Stimulated activated CD8-positive, alpha-beta memory T cell treated with anti-CD3 and anti-CD28 coated beads, Interleukin-12 subunit alpha, Interleukin-12 subunit beta, amount 100 ng/mL, for 24 hours (primary cell): ENCODE measurements around the gene OR10H3.
"Not testable (repeated sequence)": the region's sequence is repeated elsewhere in the genome, so short reads cannot be mapped to it uniquely, and the experiment has no call there.

Experiments
- DNase-seq: peaks from one replicate; pipeline ENCODE4 v3.0.0-alpha.2; 2020; ENCODE audit errors: extremely low read depth

The OR10H3 gene, protein sequence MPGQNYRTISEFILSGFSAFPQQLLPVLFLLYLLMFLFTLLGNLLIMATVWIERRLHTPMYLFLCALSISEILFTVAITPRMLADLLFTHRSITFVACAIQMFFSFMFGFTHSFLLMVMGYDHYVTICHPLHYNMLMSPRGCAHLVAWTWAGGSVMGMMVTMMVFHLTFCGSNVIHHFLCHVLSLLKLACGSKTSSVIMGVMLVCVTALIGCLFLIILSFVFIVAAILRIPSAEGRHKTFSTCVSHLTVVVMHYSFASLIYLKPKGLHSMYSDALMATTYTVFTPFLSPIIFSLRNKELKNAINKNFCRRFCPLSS

DNA sequence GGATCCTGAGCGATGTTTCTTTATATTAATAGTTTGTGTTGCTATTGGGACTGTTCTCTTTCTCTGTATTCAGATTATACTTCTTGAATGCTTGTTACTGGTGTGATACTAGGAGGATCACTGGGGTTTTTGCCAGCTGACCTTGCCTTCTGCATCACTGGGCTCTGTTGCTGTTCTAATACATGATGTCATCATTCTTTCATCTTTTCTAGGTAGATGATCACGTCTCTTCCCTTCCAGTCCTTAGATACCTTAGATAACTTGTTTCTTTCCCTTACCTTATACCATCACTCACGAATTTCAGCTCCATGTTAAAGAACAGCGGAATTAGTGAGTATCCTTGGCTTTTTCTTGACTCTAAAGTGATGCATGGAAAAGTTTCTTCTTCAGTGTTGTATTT is at the start of gene OR10H3:
TSS of gene OR10H3 (plus strand) at position 264 of the 400 bp plus-strand sequence. CDS start 3,408 bp downstream, outside the sequence.
- no peak for DNase-seq

GRCh38 chr19:15696654-15697194 is 41.1 kb upstream of the OR10H3 start:
- no peak for DNase-seq

DNA sequence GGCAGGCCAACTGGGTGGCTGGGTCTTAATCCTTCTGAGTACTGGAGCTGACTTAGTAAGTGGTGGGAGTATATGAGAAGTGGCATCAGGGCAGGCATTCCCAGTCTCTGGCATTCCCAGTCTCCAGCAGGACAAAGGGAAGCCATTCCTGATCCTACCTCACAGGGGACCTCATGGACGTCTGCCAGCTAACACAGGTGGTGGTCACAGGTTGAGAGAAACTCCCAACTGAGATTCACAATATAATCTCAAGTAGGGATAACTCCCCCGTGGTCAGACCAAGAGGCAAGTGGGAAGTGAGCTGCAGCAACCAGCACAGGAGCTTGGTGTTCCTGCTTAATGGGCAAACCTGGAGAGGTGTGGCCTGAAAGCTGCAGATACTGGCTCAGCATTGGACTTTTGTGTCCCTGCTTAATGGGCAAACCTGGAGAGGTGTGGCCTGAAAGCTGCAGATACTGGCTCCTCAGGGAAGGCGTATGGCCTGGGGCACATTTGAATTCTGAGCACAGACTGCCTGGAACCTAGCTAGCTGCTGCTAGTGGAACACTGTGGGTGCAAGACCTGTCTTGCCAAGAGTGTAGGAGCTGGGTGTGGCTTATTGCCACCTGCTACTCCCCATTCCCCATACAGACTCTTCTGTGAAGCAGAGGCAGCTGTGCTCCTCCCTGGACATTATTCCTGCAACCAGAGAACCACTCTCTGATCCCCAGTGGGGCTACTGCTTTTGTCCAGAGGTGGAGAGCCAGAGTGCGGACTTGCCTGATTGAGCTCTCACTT is 35.8 kb upstream of the OR10H3 start:
- no peak for DNase-seq

- DNase-seq: no peak
These were observed 35.3 kb upstream of the OR10H3 start for GRCh38 chr19:15702534-15702930.

DNA sequence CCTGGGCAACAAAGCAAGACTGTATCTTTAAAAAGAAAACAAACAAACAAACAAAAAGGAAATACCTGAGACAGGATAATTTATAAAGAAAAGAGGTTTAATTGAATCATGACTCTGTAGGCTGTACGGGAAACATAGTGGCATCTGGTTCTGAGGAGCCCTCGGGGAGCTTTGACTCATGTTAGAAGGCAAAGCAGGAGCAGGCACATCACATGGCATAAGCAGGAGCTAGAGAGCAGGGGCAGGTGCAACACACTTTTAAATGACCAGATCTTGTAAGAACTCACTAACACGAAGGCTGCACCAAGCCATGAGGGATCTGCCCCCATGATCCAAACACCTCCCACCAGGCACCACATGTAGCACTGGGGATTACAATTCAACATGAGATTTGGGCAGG is 23.1 kb upstream of the OR10H3 start:
- no peak for DNase-seq

GRCh38 chr19:15715642-15716041 is 22.1 kb upstream of the OR10H3 start:
- DNase-seq: no peak

- no peak for DNase-seq
These were observed 20.0 kb upstream of the OR10H3 start for GRCh38 chr19:15717809-15718208.

DNA sequence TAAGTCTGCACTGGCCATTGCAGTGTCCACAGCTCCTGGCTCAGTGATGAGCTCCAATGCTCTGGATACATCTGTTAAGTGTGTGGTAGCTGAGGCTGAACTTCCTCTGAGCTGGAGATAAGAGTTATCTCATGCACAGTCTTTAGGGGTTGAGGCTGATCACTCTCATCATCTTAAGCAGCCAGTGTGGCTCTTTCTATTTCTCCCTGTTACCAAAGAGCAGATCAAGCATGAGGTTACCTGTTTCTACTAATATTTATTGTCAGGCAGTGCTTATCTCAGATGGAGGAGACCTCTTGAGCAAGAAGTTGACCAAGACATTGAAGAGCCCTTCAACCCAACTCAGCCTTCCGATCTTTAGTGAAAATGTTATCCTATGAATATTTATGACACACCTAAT is 16.5 kb upstream of the OR10H3 start:
- no peak for DNase-seq

DNA sequence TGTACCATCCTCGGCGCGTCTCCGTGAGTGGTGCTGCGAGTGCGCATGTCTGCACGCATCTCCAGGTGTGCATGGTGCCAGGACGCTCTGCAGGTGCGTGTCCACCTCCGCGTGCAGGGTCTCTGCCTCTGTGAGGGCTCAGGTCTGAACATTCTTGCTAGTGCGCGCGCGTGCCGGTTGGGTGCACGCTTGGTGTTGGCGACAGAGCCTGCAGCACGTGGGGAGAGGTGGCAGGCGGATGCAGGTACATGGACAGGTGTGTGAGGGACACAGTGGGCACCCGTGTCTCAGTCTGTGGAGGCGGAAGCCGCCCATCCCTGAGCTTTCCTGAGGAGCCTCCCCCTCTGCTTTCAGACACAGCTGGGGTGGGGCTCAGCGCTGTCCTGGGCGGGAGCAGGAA is 14.8 kb upstream of the OR10H3 start:
- DNase-seq: no peak

DNA sequence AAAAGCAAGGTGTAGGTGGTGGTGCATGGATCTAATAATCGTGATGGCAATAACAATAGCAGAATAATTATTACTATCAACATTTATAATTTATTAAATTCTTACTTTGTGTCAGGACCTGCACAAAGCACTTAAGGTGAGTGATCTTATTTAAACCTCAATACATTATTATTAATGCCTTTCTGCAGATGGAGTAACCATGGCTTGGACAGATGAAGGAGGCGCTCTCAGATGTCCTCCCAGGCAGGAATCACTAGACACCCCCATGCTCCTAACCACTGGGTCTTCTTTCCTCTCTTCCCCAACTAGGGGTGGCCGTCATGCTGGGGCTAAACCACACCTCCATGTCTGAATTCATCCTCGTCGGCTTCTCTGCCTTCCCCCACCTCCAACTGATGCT is 10.1 kb upstream of the OR10H3 start, which contains the start of gene OR10H2:
TSS of gene OR10H2 (plus strand) at position 301 of the 400 bp plus-strand sequence. CDS start at position 321, 20 bp downstream.
- no peak for DNase-seq

DNA sequence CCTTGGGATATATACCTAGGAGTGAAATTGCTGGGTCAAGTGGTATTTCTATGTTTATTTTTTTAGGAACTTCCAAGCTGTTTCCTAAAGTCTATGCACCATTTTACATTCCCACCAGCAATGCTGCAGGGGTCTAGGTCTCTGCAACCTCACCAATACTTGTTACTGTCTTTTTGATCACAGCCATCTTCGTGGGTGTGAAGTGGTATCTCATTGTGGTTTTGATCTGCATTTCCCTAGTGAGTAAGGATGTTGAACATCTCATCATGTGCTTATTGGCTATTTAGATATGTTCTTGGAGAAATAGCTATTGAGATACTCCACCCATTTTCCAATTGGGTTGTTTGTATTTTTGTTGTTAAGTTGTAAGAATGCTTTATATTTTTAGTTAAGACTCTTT is 7.2 kb upstream of the OR10H3 start:
- DNase-seq: no peak

GRCh38 chr19:15732388-15732787 is 5.4 kb upstream of the OR10H3 start:
- DNase-seq: no peak

DNA sequence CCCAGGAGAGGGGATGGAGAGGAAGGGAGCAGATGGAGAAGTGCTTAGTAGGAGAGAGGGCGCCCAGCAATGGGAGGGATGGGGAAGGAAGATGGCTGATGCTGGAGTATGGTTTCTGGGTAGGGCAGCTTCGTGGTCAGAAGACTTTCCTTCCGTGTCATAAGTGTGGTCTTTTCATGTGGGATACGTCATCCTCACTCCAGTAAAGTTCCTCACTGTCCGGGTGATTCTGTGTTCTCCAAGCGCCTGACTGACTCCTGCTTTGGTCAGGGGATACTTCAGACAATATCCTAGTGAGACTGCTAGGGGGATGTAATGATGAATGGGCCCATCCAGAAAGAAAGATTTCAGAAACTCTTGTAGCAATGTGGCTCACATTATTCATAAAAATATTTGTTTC is 3.9 kb upstream of the OR10H3 start:
- no peak for DNase-seq

DNA sequence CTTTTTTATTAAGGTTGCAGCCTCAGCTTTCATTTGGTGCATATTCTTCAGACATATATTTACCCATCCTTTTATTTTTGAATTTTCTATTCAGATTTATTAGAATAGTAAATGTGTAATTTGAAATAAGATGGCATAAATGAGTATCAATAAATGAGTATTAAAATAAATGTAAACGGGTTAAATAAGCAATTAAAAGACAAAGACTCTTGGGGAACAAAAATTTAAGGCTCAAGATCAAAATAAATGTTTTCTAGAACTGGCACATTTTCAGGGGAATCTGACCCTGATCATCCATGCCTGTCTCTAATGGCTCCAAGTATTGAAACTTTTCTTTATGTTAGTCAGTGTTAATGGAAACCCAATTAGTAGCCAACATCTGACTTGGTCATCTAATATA is 3.0 kb downstream of the OR10H3 start:
- no peak for DNase-seq

- DNase-seq: no peak
These were observed 10.5 kb downstream of the OR10H3 start for GRCh38 chr19:15748239-15748638.

- DNase-seq: no peak
These were observed 20.6 kb downstream of the OR10H3 start for GRCh38 chr19:15758379-15758778.

GRCh38 chr19:15759962-15760565 is 22.3 kb downstream of the OR10H3 start:
- DNase-seq: no peak

DNA sequence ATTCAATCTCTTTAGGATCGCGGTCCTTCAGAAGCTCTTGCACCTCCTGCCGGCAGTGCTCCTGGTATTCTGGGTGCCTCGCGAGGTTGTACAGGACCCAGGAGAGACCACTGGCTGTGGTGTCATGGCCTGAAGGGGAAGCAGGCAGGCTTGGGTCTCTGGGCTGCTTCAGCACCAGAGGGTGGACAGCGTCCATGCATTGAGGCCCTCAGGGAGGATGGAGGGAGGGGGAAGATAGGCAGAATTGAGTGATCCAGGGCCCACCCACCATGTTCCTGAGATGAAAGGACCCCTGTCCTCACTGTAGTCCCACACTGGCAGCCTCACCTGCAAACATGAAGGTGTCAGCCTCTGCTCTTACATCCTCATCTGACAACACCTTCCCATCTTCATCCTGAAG is 31.8 kb downstream of the OR10H3 start:
- no peak for DNase-seq

- not testable (repeated sequence) for DNase-seq
These were observed 36.4 kb downstream of the OR10H3 start for GRCh38 chr19:15774159-15774558.

DNA sequence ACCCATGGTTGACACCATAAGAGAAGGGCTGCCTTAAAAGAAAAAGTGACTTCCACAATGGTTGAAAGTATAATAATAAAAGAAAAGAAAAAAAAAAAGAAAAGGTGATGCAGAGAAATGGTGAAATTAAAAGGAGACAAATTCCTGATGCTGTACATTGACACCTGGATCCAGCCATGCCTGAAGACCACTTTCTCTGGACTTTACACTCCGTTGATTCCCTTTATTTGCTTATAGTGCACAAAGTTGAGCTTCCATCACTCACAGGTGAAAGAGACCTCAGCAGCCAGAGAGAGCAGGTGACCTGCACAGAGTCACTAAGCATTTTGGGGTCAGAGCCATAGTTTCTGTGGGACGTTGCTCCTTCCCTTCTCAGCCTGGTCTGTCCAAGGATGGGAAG is 37.5 kb downstream of the OR10H3 start:
- no peak for DNase-seq

GRCh38 chr19:15776264-15776663 is 38.5 kb downstream of the OR10H3 start:
- no peak for DNase-seq
